ENCODE measurements around the gene CNKSR2.

- TF ChIP-seq POLR2A (IDR thresholded peaks at IDR 0.05; ENCODE audit: extremely low read depth, insufficient read length) (no peak), CTCF (IDR thresholded peaks at IDR 0.05; ENCODE audit: low read depth, low read length) (no peak), MYC (IDR thresholded peaks at IDR 0.05; ENCODE audit: low read depth, low read length) (no peak)
- TF ChIP-seq, protein P1, sequence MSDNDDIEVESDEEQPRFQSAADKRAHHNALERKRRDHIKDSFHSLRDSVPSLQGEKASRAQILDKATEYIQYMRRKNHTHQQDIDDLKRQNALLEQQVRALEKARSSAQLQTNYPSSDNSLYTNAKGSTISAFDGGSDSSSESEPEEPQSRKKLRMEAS (IDR thresholded peaks at IDR 0.05; ENCODE audit: low read depth, low read length): no peak
These were observed 265.6 kb downstream of the CNKSR2 start for GRCh38 chrX:21639775-21640174.
